GM18520 (cell line): ENCODE measurements around the gene KMT2E.

Experiments used
- ATAC-seq: cut with Tn5 transposase; IDR thresholded peaks from one replicate; pipeline ENCODE4 v1.9.1; 2021; ENCODE audit not compliant: unreplicated experiment

KMT2E gene

GRCh38 chr7:105126436-105126975 lies 112.5 kb downstream of the KMT2E start:
- ATAC-seq: no peak

- ATAC-seq: no peak
These were observed 113.2 kb downstream of the KMT2E start for GRCh38 chr7:105127179-105127578.

GRCh38 chr7:105130048-105130447 lies 116.0 kb downstream of the KMT2E start:
- no peak for ATAC-seq

- ATAC-seq: no peak
These were observed 116.6 kb downstream of the KMT2E start for GRCh38 chr7:105130580-105130979.

- peak; percentile 63 for ATAC-seq
These were observed 117.1 kb downstream of the KMT2E start for GRCh38 chr7:105131033-105131656.

- no peak for ATAC-seq
These were observed 117.9 kb downstream of the KMT2E start for GRCh38 chr7:105131890-105132289.

GRCh38 chr7:105132335-105132734 lies 118.3 kb downstream of the KMT2E start:
- no peak for ATAC-seq

GRCh38 chr7:105132835-105133234 lies 118.8 kb downstream of the KMT2E start:
- no peak for ATAC-seq

GRCh38 chr7:105133358-105133757 lies 119.4 kb downstream of the KMT2E start:
- no peak for ATAC-seq

GRCh38 chr7:105133986-105134655 lies 120.1 kb downstream of the KMT2E start:
- ATAC-seq: no peak

- ATAC-seq: no peak
These were observed 122.2 kb downstream of the KMT2E start for GRCh38 chr7:105136221-105136620.

GRCh38 chr7:105137898-105138297 lies 123.9 kb downstream of the KMT2E start:
- no peak for ATAC-seq

GRCh38 chr7:105139381-105139780 lies 125.4 kb downstream of the KMT2E start:
- ATAC-seq: no peak

- no peak for ATAC-seq
These were observed 127.1 kb downstream of the KMT2E start for GRCh38 chr7:105141068-105141467.

GRCh38 chr7:105149827-105150226 lies 135.8 kb downstream of the KMT2E start:
- ATAC-seq: no peak

GRCh38 chr7:105151152-105151551 lies 137.1 kb downstream of the KMT2E start:
- no peak for ATAC-seq

GRCh38 chr7:105153531-105153930 lies 139.5 kb downstream of the KMT2E start:
- ATAC-seq: no peak

- no peak for ATAC-seq
These were observed 140.1 kb downstream of the KMT2E start for GRCh38 chr7:105154084-105154483.

GRCh38 chr7:105156731-105157130 lies 142.7 kb downstream of the KMT2E start:
- no peak for ATAC-seq

- ATAC-seq: no peak
These were observed 143.3 kb downstream of the KMT2E start for GRCh38 chr7:105157278-105157677.

GRCh38 chr7:105161366-105161765 lies 147.4 kb downstream of the KMT2E start:
- ATAC-seq: no peak
